Retinal pigment epithelial cell (primary cell): Measurements from ENCODE around the gene TAGLN3.

Experiments
- DNase-seq: peaks from one replicate; pipeline ENCODE4 v3.0.0-alpha.2; 2010; ENCODE audit warnings: low read depth
- H3K4me3 ChIP-seq: 2 replicates; pipeline ENCODE4 v1.5.1; 2011; ENCODE audit warnings: mild to moderate bottlenecking, low read length, control low read depth, moderate library complexity
- TF ChIP-seq, protein P1 (sequence below): conservative IDR thresholded peaks from 2 replicates; pipeline ENCODE4 v1.5.1; 2011; ENCODE audit warnings: low read depth, low read length, control low read depth, inconsistent platforms

The TAGLN3 gene

GRCh38 chr3:112018712-112019111, 20.0 kb downstream of the TAGLN3 start:
- DNase-seq: no peak
- TF ChIP-seq, protein P1, sequence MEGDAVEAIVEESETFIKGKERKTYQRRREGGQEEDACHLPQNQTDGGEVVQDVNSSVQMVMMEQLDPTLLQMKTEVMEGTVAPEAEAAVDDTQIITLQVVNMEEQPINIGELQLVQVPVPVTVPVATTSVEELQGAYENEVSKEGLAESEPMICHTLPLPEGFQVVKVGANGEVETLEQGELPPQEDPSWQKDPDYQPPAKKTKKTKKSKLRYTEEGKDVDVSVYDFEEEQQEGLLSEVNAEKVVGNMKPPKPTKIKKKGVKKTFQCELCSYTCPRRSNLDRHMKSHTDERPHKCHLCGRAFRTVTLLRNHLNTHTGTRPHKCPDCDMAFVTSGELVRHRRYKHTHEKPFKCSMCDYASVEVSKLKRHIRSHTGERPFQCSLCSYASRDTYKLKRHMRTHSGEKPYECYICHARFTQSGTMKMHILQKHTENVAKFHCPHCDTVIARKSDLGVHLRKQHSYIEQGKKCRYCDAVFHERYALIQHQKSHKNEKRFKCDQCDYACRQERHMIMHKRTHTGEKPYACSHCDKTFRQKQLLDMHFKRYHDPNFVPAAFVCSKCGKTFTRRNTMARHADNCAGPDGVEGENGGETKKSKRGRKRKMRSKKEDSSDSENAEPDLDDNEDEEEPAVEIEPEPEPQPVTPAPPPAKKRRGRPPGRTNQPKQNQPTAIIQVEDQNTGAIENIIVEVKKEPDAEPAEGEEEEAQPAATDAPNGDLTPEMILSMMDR: no peak
- H3K4me3 ChIP-seq: no peak overlapping the region

DNA sequence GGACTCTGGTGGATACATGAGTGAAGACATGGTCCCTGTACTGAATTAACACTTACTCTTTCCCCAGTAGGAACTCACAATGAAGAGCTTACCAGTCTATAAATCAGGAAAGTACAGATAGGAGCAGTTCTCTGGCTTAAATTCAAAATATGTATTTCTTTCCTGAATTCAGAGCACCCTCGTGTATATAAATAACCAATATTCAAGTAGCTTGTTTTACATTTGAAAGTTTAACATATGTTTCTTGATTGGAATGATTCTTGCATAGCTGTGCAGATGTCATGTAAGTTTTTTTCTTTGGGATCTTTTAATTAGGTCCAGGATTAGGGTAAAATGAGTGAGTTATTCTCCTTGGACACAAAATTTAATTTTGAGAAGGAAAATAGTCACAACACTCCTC, 21.0 kb downstream of the TAGLN3 start:
- TF ChIP-seq, protein P1: no peak
- H3K4me3 ChIP-seq: no peak overlapping the region
- no peak for DNase-seq

GRCh38 chr3:112020674-112021085, 22.0 kb downstream of the TAGLN3 start:
- TF ChIP-seq, protein P1: no peak
- no peak for DNase-seq
- no peak overlapping the region for H3K4me3 ChIP-seq

DNA sequence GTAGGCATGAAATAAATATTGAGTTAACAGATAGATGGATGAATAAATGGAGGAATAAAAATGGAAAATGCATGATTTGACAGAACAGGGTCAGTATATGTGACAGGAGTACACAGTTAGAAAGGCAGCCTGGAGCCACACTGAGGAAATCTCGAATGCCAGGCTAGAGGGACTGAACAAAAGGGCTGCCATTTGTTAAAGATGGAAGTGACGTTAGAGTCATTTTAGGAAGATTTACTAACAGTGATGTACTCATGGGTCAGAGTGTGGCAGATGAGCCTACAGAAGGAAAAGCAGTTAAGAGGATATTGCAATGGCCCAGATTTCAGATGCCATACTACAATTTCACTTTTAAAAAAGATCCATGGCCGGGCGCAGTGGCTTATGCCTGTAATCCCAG, 28.4 kb downstream of the TAGLN3 start:
- no peak for DNase-seq
- no peak overlapping the region for H3K4me3 ChIP-seq
- TF ChIP-seq, protein P1: no peak

DNA sequence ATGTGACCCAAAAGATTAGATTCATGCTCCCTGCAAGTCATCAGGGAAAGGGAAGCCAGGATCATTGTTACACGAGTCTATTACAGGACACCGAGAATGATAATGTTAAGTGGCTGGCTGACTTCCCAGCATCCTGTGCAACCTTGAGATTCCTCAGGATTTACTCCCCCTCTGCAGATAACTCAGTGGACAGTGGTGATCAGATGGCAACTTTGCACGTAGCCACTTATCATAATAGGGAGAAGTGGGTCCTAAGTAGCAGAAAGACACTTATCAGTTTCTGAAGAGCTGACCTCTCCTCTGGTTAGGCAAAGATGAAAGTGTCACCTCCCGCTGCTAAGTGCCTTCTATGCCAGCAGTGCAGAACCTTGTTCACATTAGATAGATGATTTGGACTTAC, 29.1 kb downstream of the TAGLN3 start:
- no peak for DNase-seq
- TF ChIP-seq, protein P1: no peak
- no peak overlapping the region for H3K4me3 ChIP-seq

GRCh38 chr3:112030901-112031300, 32.2 kb downstream of the TAGLN3 start:
- DNase-seq: no peak
- H3K4me3 ChIP-seq: no peak overlapping the region
- TF ChIP-seq, protein P1: no peak

- TF ChIP-seq, protein P1: no peak
- DNase-seq: no peak
- H3K4me3 ChIP-seq: no peak overlapping the region
These were observed 33.5 kb downstream of the TAGLN3 start for GRCh38 chr3:112032098-112032731.
